K562 (cell line): ENCODE results near the gene SPAG7. TPM values are rescaled to one million over a fixed set of nuclear protein-coding genes. Genes with fewer than 3 reads are reported as not detected.

Experiments used
- ATAC-seq: fragments of 200-7000 bp; cut with Tn5 transposase; 3 replicates; pipeline ENCODE4 v1.9.1; 2020; ENCODE audit warnings: moderate library complexity
- BruUV-seq: library from RNA; stranded (reverse); fragments of 400-500 nt; replicated peaks from 2 replicates; lab custom pipeline; 2021; lab: Mats Ljungman, UMichigan
- CTCF ChIA-PET: fragments of 300-600 bp; formaldehyde crosslinking; extraction: SDS; loops from one replicate; lab custom pipeline; 2021; ENCODE audit warnings: low intra/inter-chr PET ratio; lab: Yijun Ruan, JAX
- POLR2A ChIA-PET: fragments of 300-600, 350-650 bp; sonication (Branson Sonifier 250); formaldehyde crosslinking; extraction: SDS; loops from one replicate; lab custom pipeline; 2021; ENCODE audit warnings: antibody characterized with exemption, inconsistent platforms; lab: Yijun Ruan, JAX
- DNase-seq, 4 experiments: peaks; one replicate each; pipeline versions ENCODE4 v3.0.0 to v3.0.0-alpha.2; 2011 to 2018; ENCODE audit warnings: low spot score in 3 of 4, mixed read lengths in 3 of 4; ENCODE audit errors: extremely low read depth in 1 of 4
- FAIRE-seq: peaks from 2 replicates; lab custom pipeline; 2011; peaks lifted over from hg19 to GRCh38; lab: Jason Lieb, UNC
- H2AFZ ChIP-seq: 2 replicates; pipeline ENCODE4 v1.6.0; 2011; ENCODE audit warnings: low read depth, low read length, control low read depth, inconsistent platforms
- H3K27ac ChIP-seq: fragments of 200-600 bp; 3 replicates; pipeline ENCODE4 v1.8.0; 2011; ENCODE audit warnings: low read depth, mild to moderate bottlenecking, control low read depth, inconsistent platforms, low read length, moderate library complexity, mixed read lengths; ENCODE audit errors: extremely low read depth
- H3K27me3 ChIP-seq, 2 experiments: fragments of 300-600 bp in 1 of 2; 2 replicates in 1 of 2; 3 replicates in 1 of 2; pipeline versions ENCODE4 v1.6.0 to v1.8.0; 2011; ENCODE audit warnings: inconsistent platforms in 2 of 2, low read length in 2 of 2, mild to moderate bottlenecking in 1 of 2, mixed read lengths in 1 of 2, moderate library complexity in 1 of 2; ENCODE audit not compliant: control insufficient read depth in 2 of 2, insufficient read depth in 2 of 2
- H3K36me3 ChIP-seq: fragments of 300-600 bp; 3 replicates; pipeline ENCODE4 v1.8.0; 2011; ENCODE audit warnings: mild to moderate bottlenecking, low read length, inconsistent platforms; ENCODE audit not compliant: control insufficient read depth, insufficient read depth
- H3K4me1 ChIP-seq, 2 experiments: fragments of 200-600 bp in 1 of 2; replicated peaks in 1 of 2; 2 replicates in 1 of 2; 3 replicates in 1 of 2; pipeline versions ENCODE4 v1.5.1 to v1.8.0; 2011; ENCODE audit warnings: inconsistent platforms in 2 of 2, low read length in 2 of 2, mild to moderate bottlenecking in 1 of 2, mixed read lengths in 1 of 2, moderate library complexity in 1 of 2; ENCODE audit not compliant: control insufficient read depth in 2 of 2, insufficient read depth in 2 of 2
- H3K4me2 ChIP-seq: 2 replicates; pipeline ENCODE4 v1.6.1; 2011; ENCODE audit warnings: low read length, control low read depth, inconsistent platforms, mixed read lengths; ENCODE audit not compliant: insufficient read depth
- H3K4me3 ChIP-seq: fragments of 200-600 bp; sonication (generic), shearing (Covaris generic); 2 replicates; pipeline ENCODE4 v1.5.1; 2016; ENCODE audit warnings: control low read depth, inconsistent platforms
- H3K79me2 ChIP-seq: fragments of 200-600 bp; 3 replicates; pipeline ENCODE4 v1.8.0; 2011; ENCODE audit warnings: low read length, inconsistent platforms; ENCODE audit not compliant: control insufficient read depth, insufficient read depth
- H3K9ac ChIP-seq, 2 experiments: 2 replicates each; pipeline versions ENCODE4 v1.6.0 to v1.6.1; 2011; ENCODE audit warnings: low read depth in 2 of 2, low read length in 2 of 2, control low read depth in 1 of 2, inconsistent platforms in 1 of 2, mild to moderate bottlenecking in 1 of 2, mixed read lengths in 1 of 2; ENCODE audit not compliant: insufficient read depth in 1 of 2
- H3K9me1 ChIP-seq: one replicate; pipeline ENCODE4 v1.6.0; 2011; ENCODE audit warnings: inconsistent platforms, mild to moderate bottlenecking, low read length, moderate library complexity; ENCODE audit not compliant: control insufficient read depth, insufficient read depth
- H3K9me3 ChIP-seq: replicated peaks from 2 replicates; pipeline ENCODE4 v1.5.1; 2011; ENCODE audit warnings: low read depth, low read length, inconsistent platforms; ENCODE audit not compliant: control insufficient read depth, insufficient read depth
- H4K20me1 ChIP-seq: replicated peaks from 2 replicates; pipeline ENCODE4 v1.6.1; 2011; ENCODE audit warnings: low read length, inconsistent platforms, mixed read lengths; ENCODE audit not compliant: control insufficient read depth, insufficient read depth
- ARID1B ChIP-seq: fragments of 450-650 bp; IDR thresholded peaks from 2 replicates; pipeline ENCODE4 v1.6.1; 2016; ENCODE audit warnings: antibody characterized with exemption, mild to moderate bottlenecking, inconsistent platforms
- BRCA1 ChIP-seq, 2 experiments: fragments of 450-650 bp in 1 of 2; sonication (generic) in 1 of 2; formaldehyde crosslinking in 1 of 2; IDR thresholded peaks; 2 replicates each; pipeline versions ENCODE4 v1.5.0 to v1.6.1; 2017 to 2020; ENCODE audit warnings: mild to moderate bottlenecking in 1 of 2, missing genetic modification reagents in 1 of 2
- GATA2 ChIP-seq: sonication (generic); formaldehyde crosslinking; IDR thresholded peaks from 2 replicates; pipeline ENCODE4 v1.4.0; 2020; ENCODE audit warnings: mild to moderate bottlenecking, missing genetic modification reagents
- SREBF1 ChIP-seq: fragments of 150-350 bp; IDR thresholded peaks from 2 replicates; pipeline ENCODE4 v1.6.1; 2014; ENCODE audit warnings: antibody characterized with exemption, low read depth, low read length, borderline replicate concordance
- ZFP30 ChIP-seq: fragments of 250-450 bp; sonication (Bioruptor Pico); IDR thresholded peaks from 2 replicates; pipeline ENCODE4 v1.8.0; 2022; ENCODE audit warnings: moderate library complexity, mild to moderate bottlenecking, inconsistent platforms, borderline replicate concordance
- ZNF316 ChIP-seq: fragments of 450-650 bp; IDR thresholded peaks from 2 replicates; pipeline ENCODE4 v1.6.1; 2016
- WGBS: fragments of 100-300 bp; shearing (Covaris generic); methylation state at CpG from one replicate; pipeline ENCODE4 v1.1.6; 2016; ENCODE audit warnings: low coverage, mixed read lengths; ENCODE audit not compliant: insufficient coverage; ENCODE audit errors: missing lambda C conversion rate; 5-methylcytosine and 5-hydroxymethylcytosine counted together
- in situ Hi-C: fragments of 300-500 bp; cut with MboI; formaldehyde crosslinking; loops from 4 replicates; pipeline ENCODE4 v1.15.0; 2018; ENCODE audit warnings: inconsistent platforms, mixed read lengths
- intact Hi-C: fragments of 100-400 bp; cut with micrococcal nuclease; formaldehyde crosslinking; loops from 2 replicates; pipeline ENCODE4 v1.14.2; 2022
- polyA plus RNA-seq, 8 experiments: library from polyadenylated mRNA; depleted of rRNA in 4 of 8; stranded (reverse) in 5 of 8; unstranded in 3 of 8; fragments of >200 nt; fragmentation: Nextera tagmentation in 2 of 8; fragmentation: Illumina TruSeq in 1 of 8; extraction: Ambion mirVana in 2 of 8; extraction: Trizol in 1 of 8; gene quantifications; 2 replicates each; pipeline versions ENCODE4 v1.2.1 to v1.2.3, GENCODE V29; 2011 to 2014; ENCODE audit warnings: inconsistent platforms in 1 of 8, missing spikeins in 1 of 8
- total RNA-seq, 7 experiments: library from RNA; depleted of rRNA in 6 of 7; stranded (reverse); fragments of >200 nt in 6 of 7; fragmentation: Illumina TruSeq in 2 of 7; extraction: Trizol in 2 of 7; gene quantifications; 2 replicates each; pipeline versions ENCODE4 v1.2.1 to v1.2.3, GENCODE V29; 2011 to 2021; ENCODE audit warnings: low replicate concordance in 1 of 7

SPAG7 gene
- total and polyA plus RNA-seq, 9 of the 15 experiments (the other 6 are each of a cell fraction or from before 2014, with no cell fraction given) = 5.6 to 53.5 (median 36.3) TPM

GRCh38 chr17:4955091-4955490 is 12.5 kb downstream of the SPAG7 start:
- CTCF ChIA-PET = no interaction called here
- H3K4me2 ChIP-seq = no peak overlapping the region
- ATAC-seq (no peak), FAIRE-seq (no peak), DNase-seq (no peak)
- POLR2A ChIA-PET = interaction anchor here (0.6 to 1.8 kb wide), 2 partner anchors 11 to 513 kb away, joined by 3 to 7 read pairs; no protein-coding TSS in a partner anchor
- no peak overlapping the region for H3K4me3 ChIP-seq
- in situ Hi-C loops = no loop called here
- no peaks in the 10 kb centered on the region; the same call in 2 of the 3 replicates for H3K36me3 ChIP-seq
- peaks cover 15 to 37% of the 10 kb centered on the region in 2 experiments for H3K4me1 ChIP-seq
- H4K20me1 ChIP-seq = no peaks in the 10 kb centered on the region
- BruUV-seq = no TSS peak
- TF ChIP-seq ZFP30 = no peak
- no peak for TF ChIP-seq SREBF1
- no peak for TF ChIP-seq ARID1B
- no peak overlapping the region for H3K27ac ChIP-seq
- peaks cover 17% of the 10 kb centered on the region for H3K79me2 ChIP-seq
- no peaks in the 10 kb centered on the region for H3K9me1 ChIP-seq
- H3K9ac ChIP-seq = no peak overlapping the region
- intact Hi-C loops = no loop called here
- H2AFZ ChIP-seq = no peak overlapping the region
- H3K9me3 ChIP-seq = no peaks in the 10 kb centered on the region
- no peaks in the 10 kb centered on the region for H3K27me3 ChIP-seq
- 96% methylated on average over 4 of the region's 8 CpGs for WGBS

DNA sequence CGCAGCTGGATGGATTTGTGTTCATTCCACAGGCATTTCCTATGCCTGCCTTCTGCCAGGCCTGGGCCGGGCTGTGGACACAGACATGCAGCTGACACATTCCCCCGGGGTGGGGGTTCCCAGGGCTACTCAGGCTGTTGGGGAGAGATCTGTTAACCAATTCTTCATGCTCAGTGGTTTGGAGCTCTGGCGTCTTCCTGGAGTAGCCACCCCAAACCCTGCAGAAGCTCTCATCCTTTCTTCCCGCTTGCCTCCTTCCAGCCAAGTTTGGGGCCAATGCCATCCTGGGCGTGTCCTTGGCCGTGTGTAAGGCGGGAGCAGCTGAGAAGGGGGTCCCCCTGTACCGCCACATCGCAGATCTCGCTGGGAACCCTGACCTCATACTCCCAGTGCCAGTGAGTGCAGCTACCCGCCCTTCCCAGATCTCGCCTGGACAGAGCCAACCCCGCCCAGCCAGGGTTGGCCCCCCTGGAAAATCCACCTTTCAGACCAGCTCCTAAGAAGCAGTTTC is 14.1 kb downstream of the SPAG7 start:
- intact Hi-C loops = no loop called here
- H3K27ac ChIP-seq = no peak overlapping the region
- H3K9me3 ChIP-seq = no peaks in the 10 kb centered on the region
- FAIRE-seq (no peak), DNase-seq (no peak), ATAC-seq (no peak)
- CTCF ChIA-PET = no interaction called here
- no peaks in the 10 kb centered on the region for H4K20me1 ChIP-seq
- TF ChIP-seq BRCA1 (IDR thresholded peaks at IDR 0.05) = no peak
- no peak for TF ChIP-seq BRCA1 (CRISPR knock-in tag; IDR thresholded peaks at IDR 0.05)
- no peak for TF ChIP-seq GATA2 (CRISPR knock-in tag)
- TF ChIP-seq ZNF316 = no peak
- no peaks in the 10 kb centered on the region for H3K9me1 ChIP-seq
- 83% methylated on average over 9 of the region's 14 CpGs for WGBS
- no peak overlapping the region for H2AFZ ChIP-seq
- no peaks in the 10 kb centered on the region for H3K27me3 ChIP-seq
- H3K9ac ChIP-seq = peak overlapping the region in 1 of 2 experiments; percentile 37; a peak in 1 of 4 replicates
- POLR2A ChIA-PET = interaction anchor here (0.6 to 1.8 kb wide), 5 partner anchors 10 to 221 kb away, joined by 3 to 7 read pairs (median 3); partner anchors contain the start of genes RNF167 and SLC25A11
- H3K4me1 ChIP-seq = peaks cover 15 to 43% of the 10 kb centered on the region in 2 experiments
- H3K4me3 ChIP-seq = no peak overlapping the region
- BruUV-seq = no TSS peak
- in situ Hi-C loops = no loop called here
- H3K79me2 ChIP-seq = peaks cover 18% of the 10 kb centered on the region
- no peaks in the 10 kb centered on the region for H3K36me3 ChIP-seq
- no peak overlapping the region for H3K4me2 ChIP-seq
